AG04450 (cell line): Measurements from ENCODE around the gene SCFD2. TPM values are rescaled to one million over a fixed set of nuclear protein-coding genes. Genes with fewer than 3 reads are reported as not detected.

ENCODE experiments used
- CTCF ChIA-PET: fragments of 300-600, 350-600 bp; formaldehyde crosslinking; extraction: SDS; loops from one replicate; lab custom pipeline; 2022; ENCODE audit warnings: antibody characterized with exemption, inconsistent platforms; lab: Charles Lee
- POLR2A ChIA-PET: fragments of 350-600 bp; formaldehyde crosslinking; extraction: SDS; loops from one replicate; lab custom pipeline; 2021; ENCODE audit warnings: antibody characterized with exemption, inconsistent platforms; lab: Yijun Ruan, JAX
- DNase-seq: peaks from one replicate; pipeline ENCODE4 v3.0.0-alpha.2; 2011; ENCODE audit warnings: low read depth, low spot score
- H3K27ac ChIP-seq: one replicate; pipeline ENCODE4 v1.5.1; 2012; ENCODE audit warnings: low read depth, low read length, control low read depth
- H3K27me3 ChIP-seq: one replicate; pipeline ENCODE4 v1.6.0; 2012; ENCODE audit warnings: low read length; ENCODE audit not compliant: control insufficient read depth, insufficient read depth
- H3K4me3 ChIP-seq: 2 replicates; pipeline ENCODE4 v1.5.1; 2011; ENCODE audit warnings: mild to moderate bottlenecking, low read depth, low read length, control low read depth
- H3K9me3 ChIP-seq: 2 replicates; pipeline ENCODE4 v1.5.1; 2012; ENCODE audit warnings: low read length; ENCODE audit not compliant: control insufficient read depth, insufficient read depth
- polyA plus RNA-seq: library from polyadenylated mRNA; depleted of rRNA; stranded (reverse); fragments of >200 nt; gene quantifications from 2 replicates; pipeline ENCODE4 v1.2.3, GENCODE V29; 2011
- TF ChIP-seq, protein P1 (sequence below): IDR thresholded peaks from 2 replicates; pipeline ENCODE4 v1.5.1; 2011; ENCODE audit warnings: low read depth, low read length, control low read depth, inconsistent platforms

The SCFD2 gene
- polyA plus RNA-seq, 1 experiment: 16.4 TPM

GRCh38 chr4:52966172-52966571 lies 399.7 kb downstream of the SCFD2 start:
- CTCF ChIA-PET: interaction anchor here (1.0 to 1.5 kb wide), 3 partner anchors 16 to 55 kb away, joined by 3 to 5 read pairs (median 4); no protein-coding TSS in a partner anchor

DNA sequence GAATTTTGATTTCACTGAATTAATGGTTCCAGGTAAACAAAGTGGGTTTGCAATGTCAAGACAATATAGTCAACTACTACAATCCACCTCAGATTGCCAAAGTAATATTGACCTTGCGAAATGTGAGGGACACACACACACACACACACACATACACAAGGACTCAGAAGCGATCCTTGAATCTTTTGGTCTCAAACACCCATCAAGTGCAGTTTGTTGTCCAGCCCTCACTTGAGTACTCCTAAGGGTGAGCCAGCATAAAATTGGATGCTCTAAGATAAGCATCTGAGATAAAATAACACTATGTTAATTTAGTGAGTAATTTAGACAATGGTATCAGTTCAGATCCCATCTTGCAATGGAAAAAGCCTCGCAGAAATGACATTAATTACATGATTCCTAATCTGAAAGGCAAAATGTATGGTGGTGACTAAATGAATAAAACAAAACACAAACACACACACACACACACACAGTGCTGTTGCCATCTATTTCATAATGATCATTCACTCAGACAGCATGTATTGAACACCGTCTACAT lies 401.2 kb downstream of the SCFD2 start:
- Histone ChIP-seq H3K27ac (no peak overlapping the region), H3K4me3 (no peak overlapping the region), H3K9me3 (no peaks in the 10 kb centered on the region), H3K27me3 (no peaks in the 10 kb centered on the region)
- DNase-seq: no peak
- ChIA-PET CTCF (interaction anchor here (1.5 kb wide), 1 partner anchor 18 kb away, joined by 4 read pairs; no protein-coding TSS in a partner anchor), POLR2A (no interaction called here)
- TF ChIP-seq, protein P1, sequence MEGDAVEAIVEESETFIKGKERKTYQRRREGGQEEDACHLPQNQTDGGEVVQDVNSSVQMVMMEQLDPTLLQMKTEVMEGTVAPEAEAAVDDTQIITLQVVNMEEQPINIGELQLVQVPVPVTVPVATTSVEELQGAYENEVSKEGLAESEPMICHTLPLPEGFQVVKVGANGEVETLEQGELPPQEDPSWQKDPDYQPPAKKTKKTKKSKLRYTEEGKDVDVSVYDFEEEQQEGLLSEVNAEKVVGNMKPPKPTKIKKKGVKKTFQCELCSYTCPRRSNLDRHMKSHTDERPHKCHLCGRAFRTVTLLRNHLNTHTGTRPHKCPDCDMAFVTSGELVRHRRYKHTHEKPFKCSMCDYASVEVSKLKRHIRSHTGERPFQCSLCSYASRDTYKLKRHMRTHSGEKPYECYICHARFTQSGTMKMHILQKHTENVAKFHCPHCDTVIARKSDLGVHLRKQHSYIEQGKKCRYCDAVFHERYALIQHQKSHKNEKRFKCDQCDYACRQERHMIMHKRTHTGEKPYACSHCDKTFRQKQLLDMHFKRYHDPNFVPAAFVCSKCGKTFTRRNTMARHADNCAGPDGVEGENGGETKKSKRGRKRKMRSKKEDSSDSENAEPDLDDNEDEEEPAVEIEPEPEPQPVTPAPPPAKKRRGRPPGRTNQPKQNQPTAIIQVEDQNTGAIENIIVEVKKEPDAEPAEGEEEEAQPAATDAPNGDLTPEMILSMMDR: no peak

More at GRCh38 chr4:52966172-52966571, 399.7 kb downstream of the SCFD2 start:
- POLR2A ChIA-PET: no interaction called here
- Histone ChIP-seq H3K27me3 (no peaks in the 10 kb centered on the region), H3K4me3 (no peak overlapping the region), H3K27ac (no peak overlapping the region), H3K9me3 (0 out of 2 replicates have a peak, but pooled peaks cover 3% of the 10 kb centered on the region)
- TF ChIP-seq, protein P1: no peak
- no peak for DNase-seq

DNA sequence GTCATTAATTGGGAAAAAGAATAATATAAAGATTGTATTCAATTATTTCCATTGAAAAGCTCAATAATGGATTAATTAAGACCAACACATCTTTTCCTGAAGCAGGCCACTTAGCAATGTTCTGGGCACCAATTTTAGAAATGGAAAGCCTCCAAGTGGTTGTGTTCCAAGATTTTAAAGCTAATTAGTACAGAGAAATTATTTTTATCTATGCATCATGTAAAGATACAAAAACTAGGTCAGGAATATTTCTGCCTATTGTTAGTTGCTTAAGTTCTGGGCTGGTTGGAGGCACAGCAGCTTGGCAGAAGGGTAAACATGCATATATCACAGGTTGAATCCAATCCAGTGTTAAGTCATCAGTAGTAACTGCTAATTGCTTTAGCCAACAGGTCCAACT lies 401.9 kb downstream of the SCFD2 start:
- no peak for DNase-seq
- ChIA-PET POLR2A (no interaction called here), CTCF (interaction anchor here (1.5 kb wide), 1 partner anchor 18 kb away, joined by 4 read pairs; no protein-coding TSS in a partner anchor)
- TF ChIP-seq, protein P1: no peak
- Histone ChIP-seq H3K4me3 (no peak overlapping the region), H3K9me3 (no peaks in the 10 kb centered on the region), H3K27me3 (no peaks in the 10 kb centered on the region), H3K27ac (no peak overlapping the region)

DNA sequence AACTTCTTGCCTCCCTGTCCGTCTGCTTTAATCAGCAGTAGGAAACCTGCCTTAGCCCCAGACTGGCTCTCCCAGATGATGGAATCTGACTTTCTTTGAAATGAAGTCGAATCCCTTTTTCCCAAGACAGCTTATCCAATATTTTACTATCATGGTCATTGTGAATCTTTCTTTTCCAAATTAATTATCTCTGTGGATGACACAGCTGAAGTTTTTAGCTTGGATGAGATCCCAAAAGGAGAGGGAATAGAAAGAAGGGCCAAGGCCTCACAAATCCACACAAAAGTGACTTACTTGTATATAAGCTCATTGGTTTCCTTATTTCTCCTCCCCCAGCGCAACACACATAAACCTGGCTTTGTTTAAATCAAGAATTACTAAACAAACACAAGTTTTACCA lies 403.1 kb downstream of the SCFD2 start:
- no peak for DNase-seq
- Histone ChIP-seq H3K27me3 (no peaks in the 10 kb centered on the region), H3K27ac (no peak overlapping the region), H3K9me3 (no peaks in the 10 kb centered on the region), H3K4me3 (no peak overlapping the region)
- ChIA-PET POLR2A (no interaction called here), CTCF (interaction anchor here (1.2 to 1.7 kb wide), 2 partner anchors 19 to 21 kb away, joined by 3 to 9 read pairs; no protein-coding TSS in a partner anchor)
- TF ChIP-seq, protein P1: no peak

DNA sequence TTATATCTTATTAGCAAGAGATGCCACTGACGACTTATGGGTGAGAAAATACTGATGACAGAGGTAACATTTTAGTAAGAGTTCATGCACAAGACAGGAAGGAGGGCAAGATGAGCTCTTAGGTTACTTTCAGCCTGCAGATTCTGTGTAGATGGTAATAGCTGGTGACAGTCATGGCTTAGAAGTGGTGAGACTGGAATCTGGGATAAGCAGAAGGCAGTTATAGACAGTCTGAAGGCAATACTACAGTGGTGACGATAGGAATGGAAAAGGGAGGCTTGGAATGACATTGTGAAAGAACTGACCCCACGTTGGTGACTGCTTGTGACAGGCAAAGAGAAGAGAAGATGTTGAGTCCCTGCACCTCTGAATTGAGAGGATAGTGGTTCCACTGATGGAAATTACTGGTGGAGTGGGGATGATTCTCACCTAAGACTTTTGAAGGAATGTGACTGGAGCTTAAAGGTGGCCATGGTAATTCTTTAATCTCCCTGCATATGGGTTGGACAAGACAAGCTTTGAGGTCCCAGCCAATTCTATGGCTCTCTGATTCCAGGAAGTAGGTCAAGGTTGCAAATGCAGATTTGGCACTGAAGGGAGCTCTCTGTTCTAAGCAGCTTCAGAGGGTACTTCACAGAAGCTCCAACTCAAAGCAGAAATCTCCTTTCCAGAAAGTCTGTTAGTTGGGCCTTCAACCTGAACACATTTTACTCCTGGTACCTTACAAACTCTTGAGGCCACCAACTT lies 404.0 kb downstream of the SCFD2 start:
- CTCF ChIA-PET: interaction anchor here (0.6 to 1.7 kb wide), 5 partner anchors 20 to 416 kb away, joined by 3 to 9 read pairs (median 4); no protein-coding TSS in a partner anchor
- TF ChIP-seq, protein P1: no peak
- POLR2A ChIA-PET: no interaction called here

More for the DNA sequence above, 404.0 kb downstream of the SCFD2 start:
- DNase-seq: no peak
- Histone ChIP-seq H3K4me3 (no peak overlapping the region), H3K9me3 (no peaks in the 10 kb centered on the region), H3K27me3 (no peaks in the 10 kb centered on the region), H3K27ac (no peak overlapping the region)
